GM18508 (cell line): ENCODE data around the gene PRXL2B.
"Not testable (repeated sequence)": the region's sequence is repeated elsewhere in the genome, so short reads cannot be mapped to it uniquely, and the experiment has no call there.

Experiments used
- ATAC-seq: cut with Tn5 transposase; IDR thresholded peaks from one replicate; pipeline ENCODE4 v1.9.1; 2021; ENCODE audit warnings: moderate number of reproducible peaks; ENCODE audit not compliant: insufficient read depth, unreplicated experiment

The PRXL2B gene

DNA sequence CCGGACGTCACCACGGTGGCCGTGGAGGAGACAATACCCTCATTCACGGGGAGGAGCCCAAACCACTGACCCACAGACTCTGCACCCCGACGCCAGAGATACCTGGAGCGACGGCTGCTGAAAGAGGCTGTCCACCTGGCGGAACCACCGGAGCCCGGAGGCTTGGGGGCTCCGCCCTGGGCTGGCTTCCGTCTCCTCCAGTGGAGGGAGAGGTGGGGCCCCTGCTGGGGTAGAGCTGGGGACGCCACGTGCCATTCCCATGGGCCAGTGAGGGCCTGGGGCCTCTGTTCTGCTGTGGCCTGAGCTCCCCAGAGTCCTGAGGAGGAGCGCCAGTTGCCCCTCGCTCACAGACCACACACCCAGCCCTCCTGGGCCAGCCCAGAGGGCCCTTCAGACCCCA lies 23.4 kb upstream of the PRXL2B start:
- no peak for ATAC-seq

DNA sequence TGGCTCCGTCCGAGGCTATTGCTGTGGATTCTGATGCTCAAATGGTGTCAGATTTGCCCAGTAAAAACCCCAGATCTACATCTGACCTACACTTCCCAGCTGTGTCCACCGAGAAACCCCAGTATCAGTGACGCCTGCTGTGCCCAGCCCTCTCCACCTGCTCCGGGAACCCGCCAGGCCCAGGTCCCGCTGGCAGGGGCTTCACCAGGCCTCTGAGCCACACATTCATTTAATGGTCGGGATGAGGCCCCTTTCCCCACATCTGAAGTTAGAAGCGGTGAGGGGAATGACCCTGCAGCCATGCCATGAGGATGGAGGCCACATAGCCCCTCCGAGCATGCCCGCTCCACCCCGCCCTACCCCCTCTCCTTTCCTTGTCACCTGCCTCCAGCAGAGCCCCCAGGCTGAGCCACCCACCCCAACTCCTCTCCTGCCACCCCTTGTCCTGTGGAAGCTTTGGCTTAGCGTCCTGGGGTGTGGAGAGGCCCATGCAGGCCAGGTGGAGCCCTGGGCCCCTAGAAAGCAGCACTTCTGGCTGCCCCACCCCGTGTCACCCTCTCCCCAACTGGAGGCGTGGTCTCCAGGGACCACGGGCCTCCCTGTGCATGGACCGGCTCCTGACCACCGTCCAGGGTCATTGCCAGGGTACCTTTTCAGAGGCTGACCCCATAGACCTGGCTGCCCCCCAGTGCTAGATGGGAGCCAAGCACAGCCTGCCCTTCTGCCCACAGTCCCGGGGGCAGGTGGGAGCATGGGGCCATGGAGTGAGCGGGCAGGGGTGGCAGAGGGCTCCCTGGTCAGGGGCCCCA lies 22.4 kb upstream of the PRXL2B start:
- ATAC-seq, result no peak

- ATAC-seq, result no peak
These were observed 21.7 kb upstream of the PRXL2B start for GRCh38 chr1:2564815-2565374.

DNA sequence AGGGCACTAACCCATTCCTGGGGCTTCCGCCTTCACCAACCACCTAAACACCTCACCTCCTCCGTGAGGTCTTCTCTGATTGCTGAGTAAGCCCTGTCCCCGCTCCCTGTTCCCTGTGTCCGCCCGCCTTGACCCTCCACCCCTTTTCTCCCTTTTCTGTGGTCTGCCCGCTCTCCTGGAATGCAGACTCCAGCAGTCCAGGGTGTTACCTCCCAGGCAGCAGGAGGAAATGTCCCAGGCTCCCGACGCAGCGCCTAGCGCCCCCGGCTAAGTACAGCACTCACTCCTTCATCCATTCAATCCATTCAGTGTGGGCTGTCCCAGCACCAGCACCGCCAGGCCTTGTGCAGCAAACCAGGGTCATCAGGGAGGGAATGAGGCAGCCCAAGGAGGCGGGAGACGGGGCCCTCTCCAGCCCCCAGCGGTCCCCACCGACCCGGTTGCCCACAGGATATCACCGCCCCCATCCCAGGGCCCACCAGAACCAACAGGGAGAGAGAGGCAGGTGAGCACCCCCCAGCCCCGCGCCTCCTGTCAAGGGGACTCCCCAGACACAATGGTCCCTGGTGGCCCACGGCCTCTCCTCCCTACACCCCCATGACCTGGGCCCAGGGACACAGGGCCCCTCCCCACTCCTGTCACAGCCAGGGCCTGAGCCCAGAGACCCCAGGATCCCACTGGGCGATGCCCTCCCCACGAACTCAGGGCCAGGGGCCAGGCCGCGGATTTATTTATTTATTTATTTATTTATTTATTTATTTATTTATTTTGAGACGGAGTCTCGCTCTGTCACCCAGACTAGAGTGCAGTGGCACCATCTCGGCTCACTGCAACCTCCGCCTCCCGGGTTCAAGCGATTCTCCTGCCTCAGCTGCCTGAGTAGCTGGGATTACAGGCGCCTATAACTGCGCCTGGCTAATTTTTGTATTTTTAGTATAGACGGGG lies 20.2 kb upstream of the PRXL2B start:
- no peak for ATAC-seq

DNA sequence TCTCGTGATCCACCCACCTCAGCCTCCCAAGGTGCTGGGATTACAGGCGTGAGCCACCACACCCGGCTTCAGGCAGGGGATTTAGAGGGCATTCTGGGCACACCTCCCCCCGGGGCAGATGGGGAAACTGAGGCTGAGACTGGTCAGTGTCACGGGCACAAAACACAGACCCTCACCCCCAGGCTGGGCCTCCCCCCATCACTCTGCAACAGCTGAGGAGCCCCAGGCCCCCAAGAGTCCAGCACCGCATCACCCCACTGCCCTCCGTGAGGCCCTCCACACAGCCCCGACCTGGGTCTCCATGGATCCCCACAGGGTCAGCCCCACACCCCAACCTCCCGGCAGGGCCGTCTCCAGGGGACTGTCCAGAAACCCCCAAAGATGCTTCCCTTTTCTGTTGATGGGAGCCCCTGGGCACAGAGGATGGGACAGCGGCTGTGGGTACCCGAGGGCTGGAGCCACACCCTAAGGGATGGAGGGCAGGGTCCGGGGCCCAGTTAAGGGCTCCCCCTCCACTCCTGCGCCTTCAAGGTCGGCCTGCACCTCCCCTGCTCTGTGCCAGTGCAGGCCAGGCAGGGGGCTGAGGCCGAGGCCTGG lies 19.4 kb upstream of the PRXL2B start:
- ATAC-seq, result no peak

DNA sequence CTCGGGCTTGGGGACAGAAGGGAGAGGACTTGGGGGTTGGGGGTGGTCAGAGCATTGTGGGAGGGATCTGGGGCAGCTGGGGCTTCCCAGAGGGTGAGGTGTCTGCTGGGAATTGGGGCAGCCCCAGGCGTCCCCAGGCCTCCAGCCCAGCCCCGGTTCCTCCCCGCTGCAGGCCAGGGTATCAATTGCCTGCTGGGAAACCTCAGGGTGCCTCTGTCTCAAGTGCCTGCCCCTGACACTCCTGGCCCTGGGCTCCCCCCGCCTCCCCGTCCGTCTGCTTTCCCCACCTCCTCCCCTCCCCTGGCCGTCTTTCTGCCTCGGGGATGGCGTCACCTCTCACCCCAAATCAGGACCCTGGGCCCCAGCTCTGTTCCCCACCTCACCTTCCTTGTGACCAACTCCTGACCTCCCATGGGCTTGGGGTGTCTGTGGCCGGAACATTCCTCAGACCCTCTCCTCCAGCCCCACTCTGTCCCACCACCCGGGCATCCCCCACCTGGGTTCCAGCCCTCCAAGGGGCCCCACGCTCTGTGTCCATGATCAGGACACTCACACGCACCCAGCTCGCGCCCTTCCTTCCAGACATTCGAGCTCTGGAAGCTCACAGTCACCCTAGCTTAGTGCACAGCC lies 18.3 kb upstream of the PRXL2B start:
- ATAC-seq, result not testable (repeated sequence)

GRCh38 chr1:2569060-2569459 lies 17.5 kb upstream of the PRXL2B start:
- no peak for ATAC-seq

GRCh38 chr1:2569703-2570102 lies 16.9 kb upstream of the PRXL2B start:
- ATAC-seq, result not testable (repeated sequence)

- ATAC-seq, result no peak
These were observed 16.2 kb upstream of the PRXL2B start for GRCh38 chr1:2570332-2570731.

GRCh38 chr1:2571348-2571747 lies 15.2 kb upstream of the PRXL2B start:
- no peak for ATAC-seq

- no peak for ATAC-seq
These were observed 13.2 kb upstream of the PRXL2B start for GRCh38 chr1:2573250-2573920.

GRCh38 chr1:2574350-2574749 lies 12.2 kb upstream of the PRXL2B start:
- ATAC-seq, result no peak

DNA sequence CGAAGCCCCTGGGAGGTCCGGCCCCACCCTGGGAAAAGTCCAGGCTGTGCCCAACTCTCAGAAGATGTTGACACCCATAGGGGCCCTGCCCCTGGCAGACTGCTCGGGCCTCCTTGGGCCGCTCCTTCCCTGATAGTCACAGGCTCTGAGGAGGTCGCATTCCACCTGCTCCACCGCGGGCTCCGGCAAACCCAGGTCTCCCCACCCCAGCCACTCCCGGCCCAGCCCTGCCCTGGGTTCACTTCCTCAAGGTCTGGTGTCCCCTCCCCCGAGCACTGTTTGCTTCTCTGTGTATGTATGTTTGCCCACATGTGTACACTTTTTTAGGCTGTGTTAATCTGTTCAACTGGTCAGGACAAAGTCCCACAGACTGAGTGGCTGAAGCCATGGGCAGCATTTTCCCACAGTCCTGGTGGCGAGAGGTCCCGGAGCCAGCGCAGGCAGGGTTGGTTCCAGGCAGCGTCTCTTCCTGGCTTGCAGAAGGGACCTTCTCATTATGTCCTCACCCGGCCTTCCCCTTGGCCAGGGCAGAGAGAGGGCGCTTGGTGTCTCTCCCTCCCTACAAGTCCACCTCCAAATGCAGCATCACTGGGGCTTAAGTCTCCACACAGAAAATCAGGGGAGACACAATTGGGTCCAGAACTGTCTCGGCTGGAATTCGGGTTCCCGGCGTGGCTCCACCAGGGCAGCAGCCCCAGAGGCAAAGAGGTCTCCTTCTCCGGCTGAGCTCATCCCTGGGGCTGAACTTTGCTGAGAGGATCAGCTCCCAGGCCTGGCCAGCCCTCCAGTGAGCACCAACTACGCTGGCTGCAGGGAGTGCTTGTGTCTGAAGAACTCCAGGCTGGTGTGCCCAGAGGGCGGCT lies 10.5 kb upstream of the PRXL2B start:
- no peak for ATAC-seq

GRCh38 chr1:2577565-2578075 lies 9.0 kb upstream of the PRXL2B start:
- not testable (repeated sequence) for ATAC-seq

DNA sequence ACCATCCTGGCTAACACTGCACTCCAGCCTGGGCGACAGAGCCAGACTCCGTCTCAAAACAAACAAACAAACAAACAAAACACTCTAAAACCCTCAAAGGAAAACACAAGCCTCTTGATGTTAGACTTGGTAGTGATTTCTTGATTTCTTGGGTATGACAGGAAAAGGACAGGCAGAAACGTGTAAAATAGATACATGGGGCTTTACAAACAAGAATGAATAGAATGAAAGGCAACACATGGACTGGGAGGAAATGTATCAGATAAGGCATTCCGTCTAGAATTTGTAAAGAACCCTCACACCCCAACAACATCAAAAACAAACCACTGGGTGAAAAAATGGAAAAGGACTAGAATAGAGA lies 7.8 kb upstream of the PRXL2B start:
- ATAC-seq, result no peak

DNA sequence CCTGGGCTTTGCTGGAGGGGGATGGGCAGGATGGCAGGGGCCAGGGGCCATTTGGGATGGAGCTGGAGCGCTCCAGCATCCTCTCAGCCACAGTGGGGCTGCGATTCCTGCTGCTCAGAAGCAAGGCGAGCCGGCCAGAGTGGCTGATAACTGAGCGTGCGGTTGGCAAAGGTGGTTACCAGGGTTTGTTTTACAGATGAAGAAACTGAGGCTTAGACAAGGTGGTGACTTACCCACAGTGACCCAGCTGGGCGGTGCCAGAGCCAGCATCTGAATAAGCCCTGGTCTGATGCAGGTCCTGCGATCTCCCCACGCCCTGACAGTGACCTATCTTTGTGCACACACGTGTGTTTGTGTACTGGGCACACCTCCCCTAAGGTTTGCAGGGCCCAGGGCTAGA lies 5.9 kb upstream of the PRXL2B start:
- ATAC-seq, result no peak

GRCh38 chr1:2582391-2582790 lies 4.2 kb upstream of the PRXL2B start:
- ATAC-seq, result no peak

GRCh38 chr1:2583331-2583791 lies 3.2 kb upstream of the PRXL2B start:
- ATAC-seq, result no peak
